PFSK-1 (cell line): ENCODE measurements around the gene TLCD5.
A peak's percentile ranks its signal among the peaks of the same experiment; 100 is the strongest.

Experiments used
- FOXP2 ChIP-seq: optimal IDR thresholded peaks from 2 replicates; pipeline ENCODE3; 2011; ENCODE audit warnings: borderline replicate concordance, control low read depth, inconsistent platforms; ENCODE audit not compliant: insufficient read depth; ENCODE audit errors: extremely low read length, extremely low read depth
- POLR2AphosphoS5 ChIP-seq: IDR thresholded peaks from 2 replicates; pipeline ENCODE4 v1.6.1; 2012; ENCODE audit warnings: low read depth, mild to moderate bottlenecking, control low read depth, low read length, moderate library complexity
- REST ChIP-seq, 2 experiments: IDR thresholded peaks; 2 replicates each; pipeline versions ENCODE4 v1.6.1 to v1.8.0; 2011 to 2012; ENCODE audit warnings: low read depth in 2 of 2, low read length in 2 of 2, control low read depth in 1 of 2, inconsistent platforms in 1 of 2, mild to moderate bottlenecking in 1 of 2, moderate library complexity in 1 of 2; ENCODE audit not compliant: insufficient read depth in 1 of 2
- SIN3A ChIP-seq: IDR thresholded peaks from 2 replicates; pipeline ENCODE4 v1.6.1; 2012; ENCODE audit warnings: mild to moderate bottlenecking, low read length, moderate library complexity, borderline replicate concordance; ENCODE audit not compliant: insufficient read depth
- TAF1 ChIP-seq: IDR thresholded peaks from 2 replicates; pipeline ENCODE4 v1.6.1; 2012; ENCODE audit warnings: low read length, control low read depth, borderline replicate concordance; ENCODE audit not compliant: insufficient read depth

TLCD5 gene

GRCh38 chr11:120335556-120335907 lies 10.4 kb downstream of the TLCD5 start:
- no peak for TF ChIP-seq FOXP2
- TF ChIP-seq TAF1 = 0 out of 2 replicates have a peak, but pooled peaks have one; percentile 1
- no peak for TF ChIP-seq POLR2AphosphoS5
- no peak for TF ChIP-seq REST (IDR thresholded peaks at IDR 0.05; ENCODE audit: insufficient read depth in 1 of 2, low read depth in 2 of 2, low read length in 2 of 2)
- TF ChIP-seq SIN3A = no peak

- peak; percentile 57; the same call in 1 of the 2 replicates for TF ChIP-seq POLR2AphosphoS5
- peak; percentile 98 for TF ChIP-seq FOXP2
- 0 out of 2 replicates have a peak, but pooled peaks have one; percentile 24 for TF ChIP-seq SIN3A
- TF ChIP-seq REST (IDR thresholded peaks at IDR 0.05; ENCODE audit: insufficient read depth in 1 of 2, low read depth in 2 of 2, low read length in 2 of 2) = no peak
- no peak; the same call in 1 of the 2 replicates for TF ChIP-seq TAF1
These were observed 11.0 kb downstream of the TLCD5 start, which contains the start of gene ARHGEF12 for GRCh38 chr11:120335908-120336640. Gene ARHGEF12 (plus strand): TSS chr11:120336413. CDS start chr11:120337244, 831 bp downstream.

- peak; percentile 53; the same call in 1 of the 2 replicates for TF ChIP-seq SIN3A
- no peak for TF ChIP-seq FOXP2
- TF ChIP-seq TAF1 = no peak
These were observed 11.7 kb downstream of the TLCD5 start for GRCh38 chr11:120336641-120337354.

GRCh38 chr11:120337355-120338106 lies 12.4 kb downstream of the TLCD5 start:
- no peak; the same call in 1 of the 2 replicates for TF ChIP-seq SIN3A
- no peak for TF ChIP-seq TAF1
- no peak for TF ChIP-seq POLR2AphosphoS5
- no peak for TF ChIP-seq REST (IDR thresholded peaks at IDR 0.05; ENCODE audit: insufficient read depth in 1 of 2, low read depth in 2 of 2, low read length in 2 of 2)
- no peak for TF ChIP-seq FOXP2
